Measurements from ENCODE around the gene CEP68.
"Not testable (repeated sequence)": the region's sequence is repeated elsewhere in the genome, so short reads cannot be mapped to it uniquely, and the experiment has no call there.

CEP68 gene

DNA sequence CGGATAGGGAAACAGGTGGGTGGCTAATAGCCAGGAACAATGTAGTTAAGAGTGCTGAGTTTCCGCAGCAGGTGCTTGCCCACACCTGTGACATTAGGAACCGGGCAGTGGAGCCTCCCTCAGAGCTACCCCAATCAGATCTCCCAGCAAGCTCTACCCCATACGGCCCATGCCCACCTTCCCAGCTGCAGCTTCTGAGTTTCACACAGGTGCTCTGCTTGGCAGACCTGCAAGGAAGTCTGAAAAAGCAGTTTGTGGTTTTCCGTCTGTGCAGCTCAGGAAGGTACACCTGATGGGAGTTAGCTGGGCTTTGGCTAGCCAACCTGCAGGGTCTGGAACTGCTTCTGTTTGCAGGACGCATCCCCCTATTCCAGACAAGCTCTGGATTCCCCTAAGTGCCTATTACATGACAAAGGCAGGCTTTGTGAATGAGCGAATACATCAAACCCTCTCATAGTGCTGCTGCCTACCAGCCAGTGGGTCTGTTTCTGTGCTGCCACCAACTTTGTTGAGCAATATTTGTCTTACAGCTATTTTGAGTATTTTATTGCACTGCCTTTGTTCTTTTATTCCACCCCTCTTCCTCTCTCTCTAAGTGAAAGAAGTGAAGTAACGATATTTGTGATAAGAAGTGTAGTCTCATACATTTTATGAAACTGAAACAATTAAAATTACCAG lies 24.7 kb upstream of the CEP68 start:
- DNase-seq: peak; percentile 20

DNA sequence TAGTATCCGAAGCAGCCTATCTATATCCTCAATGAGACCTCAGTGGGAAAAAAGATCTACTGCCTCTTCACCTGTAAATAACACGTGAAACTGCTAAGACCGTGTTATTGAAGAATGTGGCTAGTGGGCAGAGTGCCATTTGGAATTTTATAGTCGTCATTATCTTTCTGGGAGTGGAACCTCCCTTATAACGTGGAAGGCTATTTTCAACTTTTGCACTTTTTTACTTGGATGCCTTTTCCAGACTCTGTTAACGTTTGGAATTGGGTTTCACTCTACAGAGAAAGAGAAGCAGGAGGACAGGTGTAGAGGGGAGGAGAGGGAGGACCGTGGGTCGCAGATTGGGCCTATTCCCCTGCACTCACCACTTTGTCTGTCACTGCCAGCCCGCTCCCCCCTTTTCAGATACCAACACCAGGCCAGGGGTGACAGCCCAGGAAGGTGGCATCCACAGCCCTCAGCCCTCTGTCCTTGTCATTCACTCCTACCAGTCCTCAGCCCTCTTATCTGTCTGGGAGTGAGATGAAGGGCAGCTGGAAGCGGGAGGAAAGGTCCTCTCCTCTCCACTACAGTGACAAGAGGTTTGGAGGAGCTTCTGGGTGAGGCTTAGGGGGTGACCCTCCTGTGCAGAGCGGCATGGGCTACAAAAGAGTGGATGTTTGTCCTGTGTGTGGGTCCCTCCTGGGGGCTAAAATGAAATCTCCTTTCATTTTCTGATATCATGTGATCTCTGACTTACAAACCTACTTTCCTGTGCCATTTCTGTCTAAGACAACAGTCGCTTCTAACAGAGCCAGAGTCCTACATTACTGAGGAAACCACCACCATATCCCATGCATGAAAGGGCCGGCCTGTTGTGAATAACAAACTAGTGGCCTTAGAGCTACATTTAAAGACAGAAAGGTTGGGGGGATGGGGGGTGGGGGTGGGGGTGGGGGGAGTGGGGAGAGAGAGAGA lies 23.9 kb upstream of the CEP68 start:
- DNase-seq: no peak

DNA sequence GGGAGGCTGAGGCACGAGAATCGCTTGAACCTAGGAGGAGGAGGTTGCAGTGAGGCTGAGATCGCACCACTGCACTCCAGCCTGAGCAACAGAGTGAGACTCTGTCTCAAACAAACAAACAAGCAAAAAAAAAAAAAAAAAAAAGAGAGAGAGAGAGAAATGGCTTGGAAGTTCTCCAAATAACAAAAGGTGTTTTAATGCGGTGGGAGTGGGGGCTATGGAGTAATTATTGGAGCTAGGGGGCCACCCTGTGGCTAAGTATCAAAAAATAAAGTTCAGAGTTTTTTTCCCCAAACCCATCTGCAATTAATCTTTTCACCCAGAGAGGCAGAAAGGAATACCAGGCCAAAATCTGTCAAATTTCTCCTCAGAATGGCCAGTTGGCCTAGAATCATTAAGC lies 23.0 kb upstream of the CEP68 start:
- DNase-seq: peak; percentile 34

- not testable (repeated sequence) for DNase-seq
These were observed 22.5 kb upstream of the CEP68 start for GRCh38 chr2:65033667-65034066.

DNA sequence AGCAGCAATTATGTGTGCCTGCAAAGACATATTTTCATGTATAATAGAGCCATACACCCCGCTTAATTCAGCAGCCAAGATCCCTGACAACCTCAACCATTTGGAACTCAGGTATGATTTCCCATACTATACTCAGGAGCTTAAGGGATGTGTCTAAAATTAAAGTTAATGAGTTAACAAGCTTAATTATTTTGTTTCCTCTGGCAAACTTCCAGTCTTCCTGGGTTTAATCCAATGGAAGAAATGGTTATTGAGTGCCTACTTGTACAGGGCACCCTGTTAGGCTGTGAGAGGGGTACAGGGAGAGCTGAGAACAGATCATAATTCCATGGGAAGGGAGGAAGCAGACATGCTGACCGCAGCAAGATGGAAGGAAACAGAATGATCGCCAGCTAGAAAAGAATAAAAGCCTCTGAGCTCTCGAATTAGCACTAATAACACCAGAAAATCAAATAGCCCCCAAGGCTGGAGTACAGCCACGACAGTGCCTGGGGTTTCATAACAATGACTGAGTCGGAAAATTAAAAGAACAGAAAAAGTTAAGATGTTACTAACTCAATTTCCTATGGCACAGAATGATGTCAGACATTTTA lies 20.8 kb upstream of the CEP68 start:
- no peak for DNase-seq

GRCh38 chr2:65037178-65037577 lies 19.0 kb upstream of the CEP68 start:
- no peak for DNase-seq

DNA sequence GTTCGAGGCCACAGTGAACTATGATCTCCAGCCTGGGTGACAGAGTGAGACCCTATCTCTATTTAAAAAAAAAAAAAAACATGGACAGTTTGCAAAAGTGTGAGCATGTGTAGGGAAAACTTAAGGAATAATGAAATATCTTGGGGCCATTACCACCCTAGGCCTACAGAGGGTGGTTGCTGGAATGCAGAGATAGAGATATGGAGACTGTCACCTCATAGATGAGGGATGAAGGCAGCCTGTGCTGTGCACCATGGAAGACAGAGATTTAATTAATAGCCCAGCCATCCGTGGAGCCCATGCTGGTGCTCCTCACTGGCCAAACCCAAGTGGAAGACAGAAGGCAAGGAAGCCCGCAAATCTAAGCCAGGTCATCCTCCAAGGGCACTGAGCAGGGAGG lies 16.6 kb upstream of the CEP68 start:
- no peak for DNase-seq

DNA sequence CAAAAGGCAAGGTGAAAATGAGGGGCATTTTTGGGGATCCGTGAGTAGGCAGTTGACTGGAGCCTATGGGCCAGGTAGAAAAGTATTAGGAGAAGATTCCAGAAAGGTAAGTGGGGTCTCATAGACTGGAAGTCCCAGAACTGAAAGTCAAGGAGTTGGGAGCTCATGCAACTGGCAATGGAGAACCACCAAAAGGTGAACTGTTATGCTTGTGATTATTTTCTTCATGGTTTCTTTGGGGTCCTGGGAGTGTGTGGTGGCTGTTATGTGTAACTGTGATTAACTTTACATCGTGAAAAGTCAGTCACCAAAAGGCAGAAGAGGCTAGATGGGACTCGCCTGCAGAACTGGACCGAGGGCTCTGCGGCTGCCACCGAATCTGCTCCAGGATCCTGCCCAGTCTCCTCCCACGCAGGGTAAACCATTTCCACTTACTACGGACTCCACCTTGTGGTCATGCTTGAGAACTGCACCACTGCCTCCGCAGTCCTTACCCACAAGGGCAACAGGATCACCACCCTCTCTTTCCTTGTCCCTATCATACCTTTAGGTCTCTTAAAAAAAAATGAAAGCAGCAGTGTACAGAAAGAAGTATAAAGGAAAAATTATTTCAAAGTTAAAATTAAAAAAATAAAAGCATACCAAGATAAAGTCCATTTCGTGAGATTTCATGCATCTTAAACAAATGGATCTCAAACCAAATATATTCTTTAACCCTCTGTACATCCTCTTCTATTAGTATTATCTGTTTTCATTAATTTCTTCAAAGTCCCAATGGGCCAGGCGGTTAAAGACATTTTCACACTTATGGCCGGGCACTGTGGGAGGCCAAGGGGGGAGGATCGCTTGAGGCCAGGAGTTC lies 15.6 kb upstream of the CEP68 start:
- peak; percentile 81 for DNase-seq

- DNase-seq: no peak
These were observed 13.2 kb upstream of the CEP68 start for GRCh38 chr2:65043001-65043400.

GRCh38 chr2:65044097-65044735 lies 12.0 kb upstream of the CEP68 start:
- no peak for DNase-seq

DNA sequence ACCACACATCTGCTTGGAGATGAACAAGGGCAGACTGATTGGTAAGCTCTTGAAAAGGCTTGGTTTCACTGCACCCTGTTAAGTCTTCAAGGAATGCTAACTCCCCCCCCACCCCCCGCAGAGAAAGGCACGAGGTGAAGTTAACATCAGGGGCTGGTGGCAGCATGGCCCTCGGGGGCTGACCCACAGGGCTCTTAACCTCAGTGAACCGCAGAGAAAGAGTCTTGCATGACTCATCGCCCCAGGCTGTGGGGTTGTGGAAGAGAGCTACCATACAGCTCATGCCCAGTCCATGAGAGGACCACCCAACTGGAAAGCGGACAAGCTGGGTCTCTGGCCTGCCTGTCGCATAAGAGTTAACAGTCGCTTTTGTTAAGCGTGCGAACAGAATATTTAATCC lies 10.6 kb upstream of the CEP68 start:
- no peak for DNase-seq

DNA sequence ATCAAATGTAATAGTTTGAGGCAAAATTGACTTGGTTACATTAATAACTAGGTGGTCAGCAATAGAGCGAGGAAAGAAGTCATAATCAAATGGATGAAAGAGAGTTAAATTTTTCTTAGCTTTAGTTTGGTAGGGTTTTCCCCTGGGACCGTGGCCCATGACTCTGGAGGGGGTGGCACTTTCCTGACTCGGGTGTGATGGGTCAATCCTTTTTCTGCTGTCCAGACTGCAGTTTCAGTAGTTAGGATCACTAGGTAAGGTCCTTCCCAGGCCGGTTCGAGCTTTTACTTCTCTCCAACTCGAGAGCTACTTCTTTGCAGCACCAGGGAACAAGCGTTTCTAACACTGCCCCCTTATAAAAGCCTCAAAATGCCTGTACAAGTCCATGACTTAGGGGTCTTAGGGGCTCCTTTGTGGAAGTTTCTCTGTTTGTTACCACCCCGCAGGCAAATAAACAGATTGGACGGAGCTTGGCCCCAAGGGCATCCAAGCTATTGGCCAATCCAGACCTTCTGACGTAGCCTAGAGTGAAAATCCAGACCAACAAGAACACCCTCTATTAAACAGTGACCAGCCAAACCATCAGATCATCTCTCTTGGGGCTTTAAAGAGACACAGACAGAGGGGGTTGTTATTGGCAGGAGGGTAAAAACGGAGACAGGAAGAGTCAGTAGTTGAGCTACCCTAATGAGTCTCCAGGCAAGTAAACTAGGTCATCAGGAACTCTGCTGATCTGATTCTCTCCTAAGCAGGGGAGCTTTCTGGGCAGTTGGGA lies 9.4 kb upstream of the CEP68 start:
- DNase-seq: no peak

- DNase-seq: no peak
These were observed 7.1 kb upstream of the CEP68 start for GRCh38 chr2:65049010-65049639.

GRCh38 chr2:65050931-65051330 lies 5.3 kb upstream of the CEP68 start:
- no peak for DNase-seq

- peak; percentile 54 for DNase-seq
These were observed 3.0 kb upstream of the CEP68 start for GRCh38 chr2:65053199-65053598.

- no peak for DNase-seq
These were observed 1.3 kb upstream of the CEP68 start for GRCh38 chr2:65054749-65055421.

- no peak for DNase-seq
These were observed 598 bp upstream of the CEP68 start for GRCh38 chr2:65055422-65056214.

GRCh38 chr2:65057054-65057375 lies 799 bp downstream of the CEP68 start:
- DNase-seq: no peak

DNA sequence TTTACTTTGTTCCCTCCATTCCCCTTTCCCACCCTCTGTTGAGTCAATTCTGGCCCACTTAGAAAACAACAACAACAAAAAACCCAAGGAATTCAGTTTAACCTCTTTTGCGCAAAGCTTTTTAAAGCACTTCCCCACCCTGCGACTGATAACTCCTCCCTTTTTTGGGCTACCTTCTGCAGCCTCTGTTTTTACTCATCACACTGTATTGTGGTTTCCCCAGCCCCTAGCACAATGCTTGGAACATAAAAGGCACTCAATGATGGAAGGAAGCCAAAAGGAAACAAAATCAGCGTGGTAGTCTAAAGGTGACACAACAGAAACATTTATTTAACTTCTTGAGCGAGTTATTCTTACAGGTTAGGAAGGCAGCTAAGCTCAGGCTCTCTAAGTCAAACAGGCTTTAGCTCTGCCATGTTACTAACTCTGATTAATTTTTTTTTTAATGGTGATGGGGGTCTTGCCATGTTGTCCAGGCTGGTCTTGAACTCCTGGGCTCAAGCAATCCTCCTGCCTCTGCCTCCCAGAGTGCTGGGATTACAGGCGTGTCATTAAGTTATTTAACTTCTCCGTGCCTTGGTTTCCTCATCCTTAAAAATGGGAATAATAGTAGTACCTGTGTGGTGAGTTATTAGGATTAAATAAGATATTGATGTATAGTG lies 1.3 kb downstream of the CEP68 start:
- peak; percentile 80 for DNase-seq

Measured in CD4-positive, alpha-beta T cell treated with Interleukin-12 subunit alpha and Interleukin-12 subunit beta, for 1 hour (primary cell).